ENCODE measurements around the gene FAM217B.

- TF ChIP-seq POLR2A (IDR thresholded peaks at IDR 0.05; ENCODE audit: low read depth) (no peak), POLR2AphosphoS5 (IDR thresholded peaks at IDR 0.05) (no peak), CTCF (IDR thresholded peaks at IDR 0.05) (no peak), EP300 (IDR thresholded peaks at IDR 0.05) (no peak)
Observed at GRCh38 chr20:59938221-59938620, 2.0 kb upstream of the FAM217B start.

Data from esophagus muscularis mucosa (tissue), 4 donors.